HS-27A (cell line): ENCODE data around the gene TMEM220.
A peak's percentile ranks its signal among the peaks of the same experiment; 100 is the strongest.
"Not testable (repeated sequence)": the region's sequence is repeated elsewhere in the genome, so short reads cannot be mapped to it uniquely, and the experiment has no call there.

Source experiments
- DNase-seq: peaks from one replicate; pipeline ENCODE4 v3.0.0-alpha.2; 2012; ENCODE audit warnings: low read depth, missing footprints

Gene TMEM220

DNA sequence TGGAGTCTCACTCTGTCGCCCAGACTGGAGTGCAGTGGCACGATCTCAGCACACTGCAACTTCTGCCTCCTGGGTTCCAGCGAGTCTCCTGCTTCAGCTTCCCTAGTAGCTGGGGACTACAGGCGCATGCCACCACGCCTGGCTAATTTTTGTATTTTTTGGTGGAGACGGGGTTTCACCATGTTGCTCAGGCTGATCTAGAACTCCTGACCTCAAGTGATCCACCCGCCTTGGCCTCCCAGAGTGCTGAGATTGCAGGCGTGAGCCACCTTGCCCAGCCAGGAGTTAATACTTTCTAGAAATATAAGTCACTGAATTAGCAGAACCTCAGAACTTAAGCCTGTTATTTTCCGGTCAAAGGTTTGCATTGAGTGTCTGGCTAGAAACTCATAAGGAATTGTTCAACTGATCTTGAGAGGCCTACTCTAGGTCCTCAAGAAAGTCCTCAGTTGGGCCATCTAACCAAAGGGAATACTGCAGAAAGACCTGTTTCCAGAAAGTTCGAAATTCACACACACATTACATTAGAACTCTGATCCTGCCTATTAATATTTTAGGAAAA, 1.4 kb downstream of the TMEM220 start:
- no peak for DNase-seq

DNA sequence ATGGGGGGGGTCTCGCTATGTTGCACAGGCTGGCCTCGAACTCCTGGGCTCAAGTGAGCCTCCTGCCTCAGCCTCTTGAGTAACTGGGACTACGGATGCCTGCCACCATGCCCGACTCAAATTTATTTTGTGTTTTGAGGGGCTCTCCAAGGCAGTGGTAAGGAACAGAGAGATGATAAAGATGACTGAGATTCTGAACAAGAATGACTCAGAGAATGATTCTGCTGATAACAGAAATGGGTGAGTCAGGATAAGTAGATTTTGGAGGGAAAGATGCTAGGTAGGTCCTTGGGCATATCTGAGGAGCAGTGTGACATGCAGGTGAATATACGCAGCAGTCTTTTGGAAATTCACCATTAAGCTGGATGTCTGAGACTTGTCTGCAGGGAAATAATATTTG, 2.6 kb downstream of the TMEM220 start:
- no peak for DNase-seq

GRCh38 chr17:10726196-10726595, 3.6 kb downstream of the TMEM220 start:
- no peak for DNase-seq

- no peak for DNase-seq
These were observed 4.6 kb downstream of the TMEM220 start for GRCh38 chr17:10725262-10725661.

DNA sequence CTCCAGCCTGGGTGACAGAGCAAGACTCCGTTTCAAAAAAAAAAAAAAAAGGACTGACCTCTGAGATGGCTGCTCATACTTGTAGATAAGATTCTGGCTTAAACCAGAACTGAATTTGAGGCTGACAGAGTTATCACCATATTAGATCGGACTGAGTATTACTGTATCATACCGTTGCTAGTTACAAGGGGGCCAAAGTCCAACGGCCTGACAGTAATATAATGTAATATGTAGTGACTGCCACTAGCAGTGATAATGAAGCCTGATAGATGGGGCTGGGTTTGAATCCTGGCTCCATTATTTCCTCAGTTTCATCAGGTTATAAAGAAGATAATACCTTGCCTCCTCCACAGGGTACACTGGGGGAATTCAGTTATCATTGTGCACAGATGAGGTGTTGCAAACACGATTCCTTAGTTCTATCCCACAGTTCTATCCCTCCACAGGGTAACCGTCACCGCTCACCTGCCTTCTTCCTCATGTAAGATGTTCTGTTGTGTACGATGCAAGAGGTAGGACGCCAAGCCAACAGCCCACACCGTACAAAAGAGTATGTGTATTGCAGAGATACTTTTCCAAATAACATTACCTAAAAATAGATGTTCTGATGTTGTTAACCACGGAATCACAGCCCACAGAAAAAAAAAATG, 5.2 kb downstream of the TMEM220 start:
- no peak for DNase-seq

GRCh38 chr17:10718547-10718946, 11.3 kb downstream of the TMEM220 start:
- DNase-seq, result no peak

GRCh38 chr17:10716218-10716617, 13.6 kb downstream of the TMEM220 start:
- no peak for DNase-seq

GRCh38 chr17:10713318-10713717, 16.5 kb downstream of the TMEM220 start:
- DNase-seq, result no peak

DNA sequence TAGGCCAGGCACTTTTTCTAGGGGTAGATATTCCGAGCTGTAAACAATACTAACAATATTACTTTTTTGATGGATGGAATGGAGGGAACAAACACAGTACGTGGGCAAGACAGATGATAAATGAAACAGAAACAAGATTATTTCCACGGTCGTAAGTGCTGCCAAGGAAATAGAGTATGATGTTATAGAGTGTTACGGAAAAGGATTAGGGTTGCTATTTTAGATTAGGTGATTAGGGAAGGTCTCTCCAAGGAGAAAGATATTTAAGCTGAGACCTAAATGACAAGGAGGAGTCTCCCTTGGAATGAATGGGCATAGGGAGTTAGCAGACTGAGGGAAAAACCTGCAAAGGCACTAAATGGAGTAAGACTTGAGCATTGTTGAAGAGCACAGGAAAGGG, 24.1 kb downstream of the TMEM220 start:
- no peak for DNase-seq

- no peak for DNase-seq
These were observed 27.2 kb downstream of the TMEM220 start for GRCh38 chr17:10702574-10702973.

DNA sequence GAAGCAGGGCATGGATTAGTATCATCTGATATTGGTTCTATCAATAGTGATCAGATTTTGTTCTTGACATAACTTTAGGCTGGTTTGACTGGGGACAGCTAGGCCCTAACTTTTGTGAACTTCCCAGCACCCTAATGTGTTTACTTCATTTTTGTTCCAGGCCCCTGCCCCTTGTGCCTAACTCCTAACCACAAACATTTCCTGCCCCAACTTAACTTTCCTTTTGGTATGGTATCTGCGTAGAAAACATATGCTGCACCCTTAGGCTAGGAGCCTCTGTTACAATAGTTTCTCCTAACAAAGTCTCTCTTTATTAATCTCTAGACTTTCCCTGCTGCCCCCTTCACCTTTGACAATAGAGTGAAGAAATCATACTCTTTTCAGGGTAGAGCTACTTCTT, 30.0 kb downstream of the TMEM220 start:
- no peak for DNase-seq

GRCh38 chr17:10698096-10698818, 31.6 kb downstream of the TMEM220 start:
- DNase-seq, result no peak

GRCh38 chr17:10697092-10698081, 32.4 kb downstream of the TMEM220 start, which contains the start of the genes ADPRM and SCO1:
Gene ADPRM (plus strand): TSS chr17:10697594. CDS start chr17:10704927, 7,333 bp downstream.
Gene SCO1 (minus strand): TSS chr17:10697533. CDS start chr17:10697507, 26 bp downstream.
- peak; percentile 89 for DNase-seq

DNA sequence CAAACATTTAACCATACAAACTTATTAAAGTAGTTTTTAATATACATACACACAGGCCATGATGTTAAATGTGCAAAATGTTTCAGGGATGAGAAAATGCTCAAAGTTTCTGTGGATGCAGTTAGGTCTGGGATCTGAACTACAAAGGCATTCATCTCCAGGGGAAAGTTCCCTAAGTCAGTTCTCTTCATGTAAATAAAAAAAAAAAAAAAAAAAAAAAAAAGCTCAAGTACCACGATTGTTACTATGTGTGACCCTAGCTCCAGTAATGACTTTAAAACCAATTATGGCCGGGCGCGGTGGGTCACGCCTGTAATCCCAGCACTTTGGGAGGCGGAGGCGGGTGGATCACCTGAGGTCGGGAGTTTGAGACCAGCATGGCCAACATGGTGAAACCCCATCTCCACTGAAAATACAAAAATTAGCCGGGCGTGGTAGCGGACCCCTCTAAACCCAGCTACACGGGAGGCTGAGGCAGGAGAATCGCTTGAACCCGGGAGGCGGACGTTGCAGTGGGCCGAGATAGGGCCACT, 33.9 kb downstream of the TMEM220 start:
- not testable (repeated sequence) for DNase-seq

DNA sequence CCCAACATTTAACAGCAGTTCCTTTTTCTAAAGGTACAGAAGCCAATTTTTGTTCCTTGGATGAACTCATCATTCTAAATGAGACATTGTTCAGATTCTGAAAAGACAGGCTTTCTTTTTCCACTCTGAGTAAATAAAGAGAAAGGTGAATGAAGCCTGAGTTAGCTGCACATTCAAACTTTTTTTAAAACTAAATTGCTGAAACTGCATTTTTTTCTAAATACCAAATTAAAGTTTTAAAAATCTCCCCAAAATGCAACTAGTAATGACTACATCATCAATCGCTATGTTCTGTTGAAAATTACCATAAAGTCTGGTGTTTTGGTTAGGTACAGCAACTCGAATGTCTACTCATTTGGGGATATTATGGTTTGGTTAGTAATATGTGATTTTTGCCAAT, 42.3 kb downstream of the TMEM220 start:
- no peak for DNase-seq

- no peak for DNase-seq
These were observed 46.0 kb downstream of the TMEM220 start for GRCh38 chr17:10683853-10684252.

DNA sequence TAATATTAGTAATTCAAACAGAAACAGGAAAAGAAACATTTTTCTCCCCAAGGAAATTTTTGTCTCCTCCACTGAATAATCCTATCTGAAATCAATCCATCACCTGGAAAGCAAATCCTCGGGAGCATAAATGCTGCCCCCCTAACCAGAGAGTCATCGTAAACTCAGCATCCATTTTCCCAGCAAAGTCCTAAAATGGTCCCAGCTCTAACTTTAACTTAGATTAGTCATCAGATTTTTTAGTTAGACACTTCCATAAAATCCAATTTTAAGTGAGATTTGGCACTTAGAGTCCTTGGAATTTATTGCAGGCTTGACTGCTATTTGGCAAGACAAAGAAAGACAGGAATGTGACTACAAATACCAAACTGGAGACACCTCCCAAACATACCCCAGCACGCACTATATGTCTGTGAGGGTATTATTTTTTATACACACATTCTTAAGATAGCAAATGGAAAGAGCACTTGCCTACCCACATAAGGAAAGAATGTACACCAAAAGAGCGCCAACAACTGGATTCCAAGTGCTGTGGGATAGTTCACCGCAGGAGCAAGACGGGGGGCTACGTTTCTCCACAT, 47.9 kb downstream of the TMEM220 start:
- DNase-seq, result peak; percentile 84

- no peak for DNase-seq
These were observed 55.1 kb downstream of the TMEM220 start for GRCh38 chr17:10674704-10675103.

GRCh38 chr17:10673312-10673711, 56.5 kb downstream of the TMEM220 start:
- DNase-seq, result no peak

DNA sequence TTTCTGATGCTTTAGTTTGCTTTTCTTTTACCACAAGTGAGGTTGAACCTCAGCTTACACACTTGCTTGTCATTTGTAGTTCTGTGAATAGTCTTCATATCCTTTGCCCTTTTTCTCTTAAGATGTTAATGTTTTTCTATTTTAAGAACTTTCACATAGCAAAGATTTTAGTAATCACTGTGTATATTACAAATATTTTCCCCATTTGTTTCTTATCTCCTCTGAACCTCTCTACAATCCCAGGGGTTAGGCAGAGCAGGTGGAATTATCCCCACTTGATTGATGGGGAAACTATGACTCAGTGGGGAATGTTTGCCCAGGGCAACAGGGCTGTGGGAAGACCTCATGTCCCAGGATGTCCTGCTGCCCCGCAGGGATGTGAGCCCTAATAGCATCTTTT, 61.0 kb downstream of the TMEM220 start:
- DNase-seq, result peak; percentile 48

GRCh38 chr17:10666906-10667305, 62.9 kb downstream of the TMEM220 start:
- DNase-seq, result no peak
